ENCODE results near the gene PTPN14.

GRCh38 chr1:214448536-214448935, 102.9 kb downstream of the PTPN14 start:
- TF ChIP-seq POLR2A (IDR thresholded peaks at IDR 0.05; ENCODE audit: low read length) (no peak), GATA1 (IDR thresholded peaks at IDR 0.05; ENCODE audit: low read depth, low read length) (no peak)
